Naive B cell (primary cell): ENCODE data around the gene TMEM123. TPM values are rescaled to one million over a fixed set of nuclear protein-coding genes. Genes with fewer than 3 reads are reported as not detected.
"Not testable (repeated sequence)": the region's sequence is repeated elsewhere in the genome, so short reads cannot be mapped to it uniquely, and the experiment has no call there.

Source experiments
- ATAC-seq, 2 donors: fragments of 150-1000 bp; cut with Tn5 transposase; 2 replicates each; pipeline ENCODE4 v1.10.0; 2021; ENCODE audit warnings: low read depth in 2 of 2, mild to moderate bottlenecking in 2 of 2, moderate library complexity in 2 of 2
- DNase-seq: peaks from one replicate; pipeline ENCODE4 v3.0.0; 2022
- H3K27ac Mint-ChIP-seq, 6 donors: one replicate each; pipeline ENCODE4 v1.8.0; 2020 to 2022; ENCODE audit warnings: mild to moderate bottlenecking in 6 of 6, mixed read lengths in 6 of 6, moderate library complexity in 5 of 6, inconsistent platforms in 2 of 6
- H3K27me3 Mint-ChIP-seq, 3 donors: one replicate each; pipeline ENCODE4 v1.8.0; 2021 to 2022; ENCODE audit warnings: mixed read lengths in 3 of 3, mild to moderate bottlenecking in 1 of 3
- H3K36me3 Mint-ChIP-seq, 2 donors: one replicate each; pipeline ENCODE4 v1.8.0; 2020 to 2022; ENCODE audit warnings: mixed read lengths in 2 of 2, inconsistent platforms in 1 of 2, mild to moderate bottlenecking in 1 of 2
- H3K4me1 Mint-ChIP-seq, 3 donors: one replicate each; pipeline ENCODE4 v1.8.0; 2020 to 2022; ENCODE audit warnings: mixed read lengths in 3 of 3, inconsistent platforms in 1 of 3, mild to moderate bottlenecking in 1 of 3, moderate library complexity in 1 of 3
- H3K4me3 Mint-ChIP-seq, 8 donors: one replicate each; pipeline ENCODE4 v1.8.0; 2020 to 2022; ENCODE audit warnings: mild to moderate bottlenecking in 8 of 8, mixed read lengths in 8 of 8, moderate library complexity in 8 of 8, inconsistent platforms in 2 of 8
- H3K9me3 Mint-ChIP-seq, 7 donors: one replicate each; pipeline ENCODE4 v1.8.0; 2020 to 2022; ENCODE audit warnings: mixed read lengths in 7 of 7, mild to moderate bottlenecking in 5 of 7, inconsistent platforms in 2 of 7, moderate library complexity in 1 of 7
- polyA plus RNA-seq, 6 donors: library from polyadenylated mRNA; unstranded; fragments of 300-500 nt; fragmentation: Illumina TruSeq; gene quantifications; one replicate each; pipeline ENCODE4 v1.2.3, GENCODE V29; 2021; ENCODE audit warnings: low read depth in 6 of 6

The TMEM123 gene
- polyA plus RNA-seq, 6 donors from 2014 or later = 429 to 518 (median 477) TPM

- Mint-ChIP-seq H3K27me3 (no peaks in the 10 kb centered on the region), H3K36me3 (peaks cover under 1 to 16% of the 10 kb centered on the region in 2 donors), H3K4me3 (no peak overlapping the region), H3K4me1 (peaks cover 46 to 56% (median 53%) of the 10 kb centered on the region in 3 donors), H3K9me3 (peaks cover 0 to 8% (median 0%) of the 10 kb centered on the region in 7 donors), H3K27ac (peak overlapping the region in 3 of 6 donors; percentile 25 to 94 (median 47))
- DNase-seq = no peak
- ATAC-seq = no peak
Measured at GRCh38 chr11:102437727-102438126, 14.8 kb downstream of the TMEM123 start.

GRCh38 chr11:102436976-102437375 is 15.6 kb downstream of the TMEM123 start:
- ATAC-seq (no peak), DNase-seq (no peak)
- peak overlapping the region in 2 of 6 donors; percentile 59 to 78 for H3K27ac Mint-ChIP-seq
- H3K9me3 Mint-ChIP-seq = peaks cover under 1 to 14% (median 4%) of the 10 kb centered on the region in 7 donors
- H3K36me3 Mint-ChIP-seq = peaks cover 8 to 21% of the 10 kb centered on the region in 2 donors
- H3K4me1 Mint-ChIP-seq = peaks cover 47 to 55% (median 48%) of the 10 kb centered on the region in 3 donors
- H3K27me3 Mint-ChIP-seq = no peaks in the 10 kb centered on the region
- no peak overlapping the region for H3K4me3 Mint-ChIP-seq

- peaks cover 3 to 17% (median 7%) of the 10 kb centered on the region in 7 donors for H3K9me3 Mint-ChIP-seq
- peaks cover 12 to 23% of the 10 kb centered on the region in 2 donors for H3K36me3 Mint-ChIP-seq
- DNase-seq (no peak), ATAC-seq (no peak)
- H3K27ac Mint-ChIP-seq = peak overlapping the region in 1 of 6 donors; percentile 90
- no peak overlapping the region for H3K4me3 Mint-ChIP-seq
- no peaks in the 10 kb centered on the region for H3K27me3 Mint-ChIP-seq
- H3K4me1 Mint-ChIP-seq = peaks cover 48 to 55% (median 49%) of the 10 kb centered on the region in 3 donors
Measured at GRCh38 chr11:102436561-102436960, 16.0 kb downstream of the TMEM123 start.

- H3K4me3 Mint-ChIP-seq = no peak overlapping the region
Measured at GRCh38 chr11:102435688-102436087, 16.9 kb downstream of the TMEM123 start.

GRCh38 chr11:102433571-102433970 is 19.0 kb downstream of the TMEM123 start:
- Mint-ChIP-seq H3K36me3 (peaks cover 20 to 23% of the 10 kb centered on the region in 2 donors), H3K9me3 (peaks cover 3 to 17% (median 7%) of the 10 kb centered on the region in 7 donors), H3K27ac (peak overlapping the region in 2 of 6 donors; percentile 70 to 72), H3K4me1 (peaks cover 54 to 66% (median 57%) of the 10 kb centered on the region in 3 donors)
- not testable (repeated sequence) for ATAC-seq, DNase-seq, H3K27me3 Mint-ChIP-seq, H3K4me3 Mint-ChIP-seq

More at GRCh38 chr11:102435688-102436087, 16.9 kb downstream of the TMEM123 start:
- DNase-seq (no peak), ATAC-seq (no peak)
- Mint-ChIP-seq H3K27ac (no peak overlapping the region), H3K9me3 (peaks cover 3 to 17% (median 7%) of the 10 kb centered on the region in 7 donors), H3K36me3 (peaks cover 12 to 23% of the 10 kb centered on the region in 2 donors), H3K27me3 (no peaks in the 10 kb centered on the region), H3K4me1 (peaks cover 45 to 55% (median 49%) of the 10 kb centered on the region in 3 donors)

- peaks cover 3 to 17% (median 7%) of the 10 kb centered on the region in 7 donors for H3K9me3 Mint-ChIP-seq
- peaks cover 20 to 23% of the 10 kb centered on the region in 2 donors for H3K36me3 Mint-ChIP-seq
- not testable (repeated sequence) for ATAC-seq, H3K27me3 Mint-ChIP-seq, DNase-seq
- peaks cover 49 to 62% (median 53%) of the 10 kb centered on the region in 3 donors for H3K4me1 Mint-ChIP-seq
- peak overlapping the region in 5 of 6 donors; percentile 15 to 88 (median 54) for H3K27ac Mint-ChIP-seq
- H3K4me3 Mint-ChIP-seq = peak overlapping the region in 1 of 8 donors; percentile 82
Measured at GRCh38 chr11:102432560-102432959, 20.0 kb downstream of the TMEM123 start.

- no peaks in the 10 kb centered on the region for H3K27me3 Mint-ChIP-seq
- H3K4me1 Mint-ChIP-seq = peaks cover 48 to 65% (median 52%) of the 10 kb centered on the region in 3 donors
- peak overlapping the region in 5 of 6 donors; percentile 26 to 93 (median 47) for H3K27ac Mint-ChIP-seq
Measured at GRCh38 chr11:102431404-102431803, 21.2 kb downstream of the TMEM123 start.

GRCh38 chr11:102430158-102430836 is 22.3 kb downstream of the TMEM123 start:
- peaks cover 3 to 17% (median 7%) of the 10 kb centered on the region in 7 donors for H3K9me3 Mint-ChIP-seq
- peak overlapping the region; percentile 8 to 66 (median 47) for H3K4me3 Mint-ChIP-seq
- H3K36me3 Mint-ChIP-seq = peaks cover 17 to 28% of the 10 kb centered on the region in 2 donors
- DNase-seq (peak; percentile 44), ATAC-seq (peak; percentile 84 to 87)
- peak overlapping the region; percentile 19 to 96 (median 90) for H3K27ac Mint-ChIP-seq
- no peaks in the 10 kb centered on the region for H3K27me3 Mint-ChIP-seq
- peaks cover 50 to 63% (median 52%) of the 10 kb centered on the region in 3 donors for H3K4me1 Mint-ChIP-seq

More at GRCh38 chr11:102431404-102431803, 21.2 kb downstream of the TMEM123 start:
- DNase-seq (no peak), ATAC-seq (no peak)
- H3K9me3 Mint-ChIP-seq = peaks cover 3 to 17% (median 7%) of the 10 kb centered on the region in 7 donors
- peaks cover 22 to 28% of the 10 kb centered on the region in 2 donors for H3K36me3 Mint-ChIP-seq
- H3K4me3 Mint-ChIP-seq = peak overlapping the region in 4 of 8 donors; percentile 13 to 77 (median 40)

- peak overlapping the region in 4 of 8 donors; percentile 0 to 66 (median 50) for H3K4me3 Mint-ChIP-seq
- peak overlapping the region; percentile 18 to 96 (median 86) for H3K27ac Mint-ChIP-seq
- H3K4me1 Mint-ChIP-seq = peaks cover 49 to 66% (median 53%) of the 10 kb centered on the region in 3 donors
- H3K36me3 Mint-ChIP-seq = peaks cover 15 to 28% of the 10 kb centered on the region in 2 donors
- no peak for ATAC-seq
- no peak for DNase-seq
- no peaks in the 10 kb centered on the region for H3K27me3 Mint-ChIP-seq
- peaks cover 3 to 17% (median 7%) of the 10 kb centered on the region in 7 donors for H3K9me3 Mint-ChIP-seq
Measured at GRCh38 chr11:102429691-102430090, 22.9 kb downstream of the TMEM123 start.

- H3K4me1 Mint-ChIP-seq = peaks cover 49 to 69% (median 50%) of the 10 kb centered on the region in 3 donors
- ATAC-seq = no peak
- peaks cover 11 to 28% of the 10 kb centered on the region in 2 donors for H3K36me3 Mint-ChIP-seq
- H3K27me3 Mint-ChIP-seq = no peaks in the 10 kb centered on the region
- H3K9me3 Mint-ChIP-seq = peaks cover 3 to 17% (median 7%) of the 10 kb centered on the region in 7 donors
- no peak for DNase-seq
- H3K4me3 Mint-ChIP-seq = peak overlapping the region in 2 of 8 donors; percentile 0 to 36
- H3K27ac Mint-ChIP-seq = peak overlapping the region in 5 of 6 donors; percentile 0 to 94 (median 72)
Measured at GRCh38 chr11:102429226-102429625, 23.3 kb downstream of the TMEM123 start.

GRCh38 chr11:102428696-102429095 is 23.9 kb downstream of the TMEM123 start:
- peaks cover 3 to 17% (median 7%) of the 10 kb centered on the region in 7 donors for H3K9me3 Mint-ChIP-seq
- peak overlapping the region in 1 of 8 donors; percentile 2 for H3K4me3 Mint-ChIP-seq
- H3K27ac Mint-ChIP-seq = peak overlapping the region in 2 of 6 donors; percentile 19 to 88
- ATAC-seq (no peak), DNase-seq (no peak)
- peaks cover 50 to 72% (median 51%) of the 10 kb centered on the region in 3 donors for H3K4me1 Mint-ChIP-seq
- H3K27me3 Mint-ChIP-seq = no peaks in the 10 kb centered on the region
- H3K36me3 Mint-ChIP-seq = peaks cover 11 to 28% of the 10 kb centered on the region in 2 donors

GRCh38 chr11:102427068-102427467 is 25.5 kb downstream of the TMEM123 start:
- Mint-ChIP-seq H3K27ac (peak overlapping the region in 5 of 6 donors; percentile 29 to 94 (median 69)), H3K27me3 (no peaks in the 10 kb centered on the region), H3K4me3 (peak overlapping the region in 1 of 8 donors; percentile 6), H3K36me3 (peaks cover 7 to 20% of the 10 kb centered on the region in 2 donors), H3K4me1 (peaks cover 57 to 76% (median 66%) of the 10 kb centered on the region in 3 donors), H3K9me3 (peaks cover under 1 to 4% (median 3%) of the 10 kb centered on the region in 7 donors)
- DNase-seq (no peak), ATAC-seq (no peak)

GRCh38 chr11:102426570-102426969 is 26.0 kb downstream of the TMEM123 start:
- H3K4me1 Mint-ChIP-seq = peaks cover 56 to 74% (median 61%) of the 10 kb centered on the region in 3 donors
- peak overlapping the region in 2 of 6 donors; percentile 70 to 89 for H3K27ac Mint-ChIP-seq
- ATAC-seq (no peak), DNase-seq (no peak)
- no peaks in the 10 kb centered on the region for H3K27me3 Mint-ChIP-seq
- H3K4me3 Mint-ChIP-seq = no peak overlapping the region
- peaks cover 4 to 15% of the 10 kb centered on the region in 2 donors for H3K36me3 Mint-ChIP-seq
- H3K9me3 Mint-ChIP-seq = no peaks in the 10 kb centered on the region
